K562 (cell line): ENCODE data around the gene RNASE4.

Experiments used
- EHMT2 ChIP-seq: fragments of 450-650 bp; IDR thresholded peaks from 2 replicates; pipeline ENCODE4 v1.6.1; 2018; ENCODE audit warnings: antibody characterized with exemption
- EZH2 ChIP-seq: IDR thresholded peaks from 2 replicates; pipeline ENCODE4 v1.6.1; 2012; ENCODE audit warnings: low read depth, mild to moderate bottlenecking, inconsistent platforms, low read length, borderline replicate concordance
- HCFC1 ChIP-seq: IDR thresholded peaks from 2 replicates; pipeline ENCODE4 v1.6.1; 2012; ENCODE audit warnings: low read depth, low read length, improper control_type of control experiment
- MCM3 ChIP-seq: fragments of 450-650 bp; IDR thresholded peaks from 2 replicates; pipeline ENCODE4 v1.6.1; 2016
- RAD51 ChIP-seq: fragments of 450-650 bp; IDR thresholded peaks from 2 replicates; pipeline ENCODE4 v1.7.1; 2016; ENCODE audit warnings: low read depth, mild to moderate bottlenecking, borderline replicate concordance
- SIN3A ChIP-seq, 2 experiments: fragments of 150-350 bp in 1 of 2; IDR thresholded peaks; 2 replicates each; pipeline ENCODE4 v1.6.1; 2011 to 2016; ENCODE audit warnings: borderline replicate concordance in 2 of 2, low read depth in 2 of 2, low read length in 2 of 2, mild to moderate bottlenecking in 2 of 2, moderate library complexity in 2 of 2; ENCODE audit not compliant: control insufficient read depth in 1 of 2
- SP1 ChIP-seq: sonication (generic); formaldehyde crosslinking; IDR thresholded peaks from 2 replicates; pipeline ENCODE4 v1.8.1; 2022; ENCODE audit warnings: mild to moderate bottlenecking, missing genetic modification reagents
- SREBF2 ChIP-seq: sonication (generic); formaldehyde crosslinking; IDR thresholded peaks from 2 replicates; pipeline ENCODE4 v1.4.0; 2020; ENCODE audit warnings: mild to moderate bottlenecking, missing genetic modification reagents
- ZNF184 ChIP-seq: sonication (generic); formaldehyde crosslinking; IDR thresholded peaks from 2 replicates; pipeline ENCODE4 v1.5.0; 2020; ENCODE audit warnings: missing genetic modification reagents
- ZNF586 ChIP-seq: fragments of 450-650 bp; formaldehyde crosslinking; conservative IDR thresholded peaks from 2 replicates; pipeline ENCODE4 v1.4.0; 2020; ENCODE audit warnings: mild to moderate bottlenecking, moderate library complexity

GRCh38 chr14:20722016-20722415, 37.7 kb downstream of the RNASE4 start:
- no peak for TF ChIP-seq HCFC1
- no peak for TF ChIP-seq SIN3A (IDR thresholded peaks at IDR 0.05; ENCODE audit: borderline replicate concordance in 2 of 2, control insufficient read depth in 1 of 2, low read depth in 2 of 2, low read length in 2 of 2)
- no peak for TF ChIP-seq EZH2
- TF ChIP-seq EHMT2 = no peak
- no peak for TF ChIP-seq RAD51
- no peak for TF ChIP-seq ZNF184 (CRISPR knock-in tag)
- TF ChIP-seq SREBF2 = no peak
- no peak for TF ChIP-seq ZNF586 (CRISPR knock-in tag)
- TF ChIP-seq MCM3 = no peak
- TF ChIP-seq SP1 (CRISPR knock-in tag) = no peak
